GM19397 (cell line): ENCODE data around the gene OR10K2.

Source experiments
- ATAC-seq: cut with Tn5 transposase; IDR thresholded peaks from one replicate; pipeline ENCODE4 v1.9.1; 2021; ENCODE audit warnings: mild to moderate bottlenecking, moderate library complexity; ENCODE audit not compliant: unreplicated experiment

Gene OR10K2

DNA sequence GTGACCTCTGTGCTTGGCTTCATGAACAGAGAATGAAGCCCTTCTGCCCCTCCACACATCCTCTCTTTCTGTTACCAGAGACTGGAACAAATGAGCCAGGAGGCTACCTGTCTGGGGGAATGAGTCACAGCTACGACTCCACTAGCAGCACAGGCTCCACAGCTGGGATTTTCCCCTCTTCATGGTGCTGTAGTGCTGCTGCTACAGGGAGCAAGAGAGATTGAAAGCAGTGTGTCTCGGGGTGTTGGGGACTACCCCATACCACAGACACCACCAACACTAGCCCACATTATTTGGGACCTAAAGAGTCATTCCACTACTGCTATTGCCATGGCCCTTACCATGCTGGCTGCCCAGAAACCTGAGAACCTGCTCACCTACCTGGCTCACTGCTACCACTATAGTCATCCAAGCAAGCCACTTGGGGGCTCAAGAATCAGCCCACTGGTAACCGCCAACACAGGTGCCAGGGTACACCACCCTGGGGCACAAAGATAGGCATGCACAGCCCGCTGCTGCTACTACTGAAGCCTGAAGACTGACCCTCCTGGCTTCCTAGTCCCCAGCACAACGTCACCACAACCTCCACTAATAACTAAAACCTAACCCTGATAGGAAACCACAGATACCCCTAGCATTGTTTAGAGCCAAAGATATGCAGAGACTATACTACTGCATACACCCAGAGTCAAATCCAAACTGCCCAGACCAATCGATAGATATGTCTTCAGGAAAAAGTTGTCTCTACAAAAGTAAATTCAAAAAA is 54.7 kb downstream of the OR10K2 start:
- ATAC-seq, result peak; percentile 94
